Measurements from ENCODE around the gene TENM3. TPM values are rescaled to one million over a fixed set of nuclear protein-coding genes. Genes with fewer than 3 reads are reported as not detected.

Gene TENM3
- total RNA-seq, 2 experiments from 2014 or later, result not detected

DNA sequence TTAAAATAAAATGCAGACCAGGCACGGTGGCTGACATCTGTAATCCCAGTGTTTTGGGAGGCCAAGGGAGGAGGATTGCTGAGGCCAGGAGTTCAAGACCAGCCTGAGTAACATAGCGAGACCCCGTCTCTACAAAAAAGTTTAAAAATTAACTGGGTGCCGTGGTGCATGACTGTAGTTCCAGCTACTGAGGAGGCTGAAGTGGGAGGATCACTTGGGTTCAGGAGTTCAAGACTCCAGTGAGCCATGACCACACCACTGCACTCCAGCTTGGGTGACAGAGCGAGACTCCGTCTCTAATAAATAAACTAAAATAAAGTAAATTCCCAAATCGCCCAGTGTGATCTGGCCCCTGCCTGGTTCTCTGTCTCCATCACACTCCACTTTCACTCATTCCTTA is 43.7 kb downstream of the TENM3 start:
- POLR2A ChIA-PET, result no interaction called here
- intact Hi-C loops (cut with micrococcal nuclease), result no loop called here
- H3K4me1 Mint-ChIP-seq (ENCODE audit: low read depth), result no peaks in the 10 kb centered on the region
- no peaks in the 10 kb centered on the region for H3K9me3 Mint-ChIP-seq
- H3K27ac Mint-ChIP-seq, result no peak overlapping the region
- TF ChIP-seq, protein P1, sequence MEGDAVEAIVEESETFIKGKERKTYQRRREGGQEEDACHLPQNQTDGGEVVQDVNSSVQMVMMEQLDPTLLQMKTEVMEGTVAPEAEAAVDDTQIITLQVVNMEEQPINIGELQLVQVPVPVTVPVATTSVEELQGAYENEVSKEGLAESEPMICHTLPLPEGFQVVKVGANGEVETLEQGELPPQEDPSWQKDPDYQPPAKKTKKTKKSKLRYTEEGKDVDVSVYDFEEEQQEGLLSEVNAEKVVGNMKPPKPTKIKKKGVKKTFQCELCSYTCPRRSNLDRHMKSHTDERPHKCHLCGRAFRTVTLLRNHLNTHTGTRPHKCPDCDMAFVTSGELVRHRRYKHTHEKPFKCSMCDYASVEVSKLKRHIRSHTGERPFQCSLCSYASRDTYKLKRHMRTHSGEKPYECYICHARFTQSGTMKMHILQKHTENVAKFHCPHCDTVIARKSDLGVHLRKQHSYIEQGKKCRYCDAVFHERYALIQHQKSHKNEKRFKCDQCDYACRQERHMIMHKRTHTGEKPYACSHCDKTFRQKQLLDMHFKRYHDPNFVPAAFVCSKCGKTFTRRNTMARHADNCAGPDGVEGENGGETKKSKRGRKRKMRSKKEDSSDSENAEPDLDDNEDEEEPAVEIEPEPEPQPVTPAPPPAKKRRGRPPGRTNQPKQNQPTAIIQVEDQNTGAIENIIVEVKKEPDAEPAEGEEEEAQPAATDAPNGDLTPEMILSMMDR (IDR thresholded peaks at IDR 0.05), result no peak
- H3K4me3 Mint-ChIP-seq, result no peak overlapping the region
- CTCF ChIA-PET, result interaction anchor here (1.7 kb wide), 1 partner anchor 13 kb away, joined by 4 read pairs; no protein-coding TSS in a partner anchor
- H3K27me3 Mint-ChIP-seq, result no peaks in the 10 kb centered on the region
- DNase-seq (no peak), ATAC-seq (no peak)
- H3K36me3 Mint-ChIP-seq (ENCODE audit: low read depth), result no peaks in the 10 kb centered on the region

DNA sequence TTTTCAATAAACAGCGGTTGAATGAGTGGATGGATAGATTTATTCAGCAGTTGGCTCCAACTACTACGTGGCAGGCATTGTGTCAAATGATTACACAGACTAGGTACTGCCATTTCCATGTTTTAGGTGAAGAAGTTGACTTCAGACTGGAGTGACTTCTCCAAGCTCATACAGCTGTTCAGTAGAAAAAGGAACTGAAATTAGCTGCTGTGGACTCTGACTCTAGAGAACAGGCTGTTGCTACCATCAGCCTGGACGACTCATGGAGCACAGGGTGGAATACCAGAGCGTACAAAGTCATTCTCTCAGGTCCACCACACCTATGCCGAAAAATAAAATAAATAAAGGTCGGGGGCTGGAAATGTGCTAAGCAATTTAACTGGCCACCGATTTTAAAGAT is 45.3 kb downstream of the TENM3 start:
- Mint-ChIP-seq H3K9me3 (no peaks in the 10 kb centered on the region), H3K27ac (no peak overlapping the region), H3K36me3 (ENCODE audit: low read depth) (no peaks in the 10 kb centered on the region), H3K27me3 (no peaks in the 10 kb centered on the region), H3K4me1 (ENCODE audit: low read depth) (no peaks in the 10 kb centered on the region), H3K4me3 (no peak overlapping the region)
- ATAC-seq (no peak), DNase-seq (no peak)
- TF ChIP-seq, protein P1 (IDR thresholded peaks at IDR 0.05), result no peak
- ChIA-PET CTCF (no interaction called here), POLR2A (no interaction called here)
- intact Hi-C loops (cut with micrococcal nuclease), result no loop called here

DNA sequence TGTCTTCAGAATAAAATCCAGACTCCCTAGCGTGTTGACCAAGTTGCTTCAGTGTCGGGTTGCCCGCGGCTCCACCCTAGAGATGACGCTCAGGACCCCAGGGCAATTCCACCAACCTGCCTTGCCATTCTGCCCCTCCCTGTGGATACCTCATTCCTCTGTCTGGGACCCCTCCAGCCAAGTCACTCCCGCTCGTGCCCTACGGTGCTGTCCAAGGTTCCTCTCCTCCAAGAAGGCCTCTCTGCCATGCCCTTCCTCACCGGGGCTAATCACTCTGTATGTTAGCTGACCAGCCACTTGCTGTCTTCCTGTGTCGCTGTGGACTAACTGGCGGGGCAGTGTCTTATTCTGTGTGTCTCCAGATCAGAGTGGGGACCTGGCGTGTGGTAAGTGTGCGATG is 46.6 kb downstream of the TENM3 start:
- intact Hi-C loops (cut with micrococcal nuclease), result no loop called here
- Mint-ChIP-seq H3K4me3 (no peak overlapping the region), H3K36me3 (ENCODE audit: low read depth) (no peaks in the 10 kb centered on the region), H3K27ac (no peak overlapping the region), H3K4me1 (ENCODE audit: low read depth) (no peaks in the 10 kb centered on the region), H3K9me3 (no peaks in the 10 kb centered on the region), H3K27me3 (no peaks in the 10 kb centered on the region)
- DNase-seq, result no peak
- CTCF ChIA-PET, result no interaction called here
- POLR2A ChIA-PET, result no interaction called here
- ATAC-seq, result no peak
- TF ChIP-seq, protein P1 (IDR thresholded peaks at IDR 0.05), result no peak

DNA sequence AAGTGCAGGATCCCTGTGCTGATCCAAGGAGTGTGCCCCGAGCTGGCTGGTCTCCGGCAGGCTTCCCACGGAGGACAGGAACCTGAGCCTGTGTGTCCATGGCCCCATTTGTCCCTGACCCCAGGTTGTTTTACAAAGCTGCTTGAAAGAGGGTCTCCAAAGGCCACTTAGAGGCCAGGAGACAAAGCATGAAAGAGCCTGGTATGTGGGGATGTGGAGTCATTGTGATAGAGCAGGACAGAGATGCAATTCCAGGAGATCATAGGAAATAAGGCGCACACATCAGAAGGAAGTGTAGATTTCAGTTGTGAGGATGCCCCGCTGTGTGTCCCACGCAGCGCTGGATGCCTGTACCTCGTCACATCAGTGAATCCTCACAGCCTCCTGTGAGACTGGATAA is 48.0 kb downstream of the TENM3 start:
- Mint-ChIP-seq H3K36me3 (ENCODE audit: low read depth) (no peaks in the 10 kb centered on the region), H3K4me1 (ENCODE audit: low read depth) (no peaks in the 10 kb centered on the region), H3K4me3 (no peak overlapping the region), H3K27me3 (no peaks in the 10 kb centered on the region), H3K9me3 (no peaks in the 10 kb centered on the region), H3K27ac (no peak overlapping the region)
- intact Hi-C loops (cut with micrococcal nuclease), result no loop called here
- CTCF ChIA-PET, result no interaction called here
- DNase-seq, result no peak
- POLR2A ChIA-PET, result interaction anchor here (0.6 kb wide), 1 partner anchor 20 kb away, joined by 3 read pairs; no protein-coding TSS in a partner anchor
- ATAC-seq, result no peak
- TF ChIP-seq, protein P1 (IDR thresholded peaks at IDR 0.05), result no peak

DNA sequence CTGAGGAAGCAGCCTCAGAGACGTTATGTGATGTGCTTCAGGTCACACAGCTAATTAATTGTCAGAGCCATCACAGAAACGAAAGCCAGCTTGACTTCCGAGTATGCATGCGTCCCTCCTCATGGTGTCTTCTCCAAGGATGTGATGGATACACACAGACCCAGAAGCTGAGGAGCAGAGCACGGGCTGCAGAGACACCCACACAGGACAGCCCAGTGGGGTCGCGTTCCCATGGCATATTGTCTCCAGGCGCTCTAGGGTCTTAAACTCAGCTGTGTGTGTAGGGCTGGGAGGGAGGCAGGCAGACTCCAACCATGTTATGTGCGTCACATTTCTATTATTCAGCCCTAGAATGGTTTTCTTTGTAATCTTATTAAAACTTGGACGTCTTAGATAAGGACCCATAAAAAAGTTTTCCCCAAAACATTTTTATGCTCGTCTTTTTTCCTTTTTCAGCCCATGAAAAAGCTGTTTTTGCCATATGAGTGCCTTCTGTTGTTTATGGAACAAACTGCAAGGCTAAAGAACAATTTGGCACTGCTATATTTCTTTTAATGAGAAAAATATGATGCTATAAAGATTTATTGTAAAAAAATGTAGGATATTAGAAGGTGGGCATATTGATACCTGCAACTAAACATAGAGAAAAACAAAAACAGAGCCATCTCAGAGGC is 48.5 kb downstream of the TENM3 start:
- intact Hi-C loops (cut with micrococcal nuclease), result no loop called here
- DNase-seq, result no peak
- H3K27me3 Mint-ChIP-seq, result no peaks in the 10 kb centered on the region
- no peak overlapping the region for H3K4me3 Mint-ChIP-seq
- no peak for ATAC-seq
- TF ChIP-seq, protein P1 (IDR thresholded peaks at IDR 0.05), result no peak
- ChIA-PET POLR2A (no interaction called here), CTCF (no interaction called here)
- H3K36me3 Mint-ChIP-seq (ENCODE audit: low read depth), result no peaks in the 10 kb centered on the region
- no peaks in the 10 kb centered on the region for H3K9me3 Mint-ChIP-seq
- no peak overlapping the region for H3K27ac Mint-ChIP-seq
- no peaks in the 10 kb centered on the region for H3K4me1 Mint-ChIP-seq (ENCODE audit: low read depth)

Data from activated CD8-positive, alpha-beta T cell treated with anti-CD3 and anti-CD28 coated beads for 36 hours (primary cell).